Spleen (tissue), 7 donors: Measurements from ENCODE around the gene PLA2G5.

ENCODE experiments used
- CTCF ChIP-seq, 11 experiments: fragments of 200-600 bp in 7 of 11; fragments of 450-650 bp in 4 of 11; sonication (generic) in 4 of 11; IDR thresholded peaks in 8 of 11; conservative IDR thresholded peaks in 3 of 11; 1 replicate in 7 of 11; 2 replicates in 4 of 11; pipeline versions ENCODE4 v1.4.0 to v1.8.0; 2016 to 2021; ENCODE audit warnings: antibody characterized with exemption in 11 of 11, inconsistent platforms in 4 of 11, mild to moderate bottlenecking in 1 of 11
- POLR2AphosphoS5 ChIP-seq, 3 donors: sonication (generic); formaldehyde crosslinking; IDR thresholded peaks; one replicate each; pipeline ENCODE4 v1.5.1; 2017; ENCODE audit warnings: antibody characterized with exemption in 3 of 3
- donor health status: DM: no; HTN: no; CAD: no; lungs with moderate emphysema.
- donor health status: DM: no; HTN: no; CAD: no.
- donor health status: DM: no; HTN: no; CAD: no.

GRCh38 chr1:20074725-20075171 lies 4.8 kb downstream of the PLA2G5 start:
- TF ChIP-seq CTCF (IDR thresholded peaks at IDR 0.05 in 8 of 11, conservative IDR thresholded peaks at IDR 0.05 in 3 of 11) (no peak), POLR2AphosphoS5 (IDR thresholded peaks at IDR 0.05) (no peak)
